HG03457 (cell line): ENCODE measurements around the gene SMIM36.
"Not testable (repeated sequence)": the region's sequence is repeated elsewhere in the genome, so short reads cannot be mapped to it uniquely, and the experiment has no call there.

Experiments used
- ATAC-seq: cut with Tn5 transposase; IDR thresholded peaks from one replicate; pipeline ENCODE4 v1.9.1; 2021; ENCODE audit warnings: moderate number of reproducible peaks; ENCODE audit not compliant: unreplicated experiment

SMIM36 gene

GRCh38 chr17:55456307-55457240 is 54.7 kb downstream of the SMIM36 start:
- ATAC-seq, result no peak

DNA sequence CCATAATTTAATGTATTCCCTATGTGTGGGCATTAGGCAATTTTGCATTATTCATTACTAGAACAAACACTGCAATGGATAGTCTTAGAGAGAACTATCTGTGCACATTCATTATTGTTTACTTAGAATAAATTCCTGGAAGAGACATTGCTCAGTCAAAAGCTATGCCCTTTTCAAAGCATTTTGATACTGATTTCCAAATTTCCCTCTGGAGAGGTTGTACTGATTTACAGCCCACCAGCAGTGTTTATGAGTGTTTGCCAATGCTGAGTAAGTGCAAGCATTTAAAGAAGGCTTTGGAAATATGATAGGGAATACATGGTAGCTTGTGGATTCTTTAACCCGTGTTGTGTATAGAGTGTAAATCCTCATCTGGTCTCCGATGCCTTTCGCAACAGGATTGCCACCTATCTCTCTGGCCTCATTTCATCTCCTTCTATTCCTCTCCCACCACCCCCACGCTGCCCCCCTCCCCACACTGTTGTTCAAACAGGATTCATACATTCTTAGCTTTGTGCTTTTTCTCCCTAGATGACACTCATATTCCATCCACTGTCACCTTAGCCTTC is 56.3 kb downstream of the SMIM36 start:
- no peak for ATAC-seq

DNA sequence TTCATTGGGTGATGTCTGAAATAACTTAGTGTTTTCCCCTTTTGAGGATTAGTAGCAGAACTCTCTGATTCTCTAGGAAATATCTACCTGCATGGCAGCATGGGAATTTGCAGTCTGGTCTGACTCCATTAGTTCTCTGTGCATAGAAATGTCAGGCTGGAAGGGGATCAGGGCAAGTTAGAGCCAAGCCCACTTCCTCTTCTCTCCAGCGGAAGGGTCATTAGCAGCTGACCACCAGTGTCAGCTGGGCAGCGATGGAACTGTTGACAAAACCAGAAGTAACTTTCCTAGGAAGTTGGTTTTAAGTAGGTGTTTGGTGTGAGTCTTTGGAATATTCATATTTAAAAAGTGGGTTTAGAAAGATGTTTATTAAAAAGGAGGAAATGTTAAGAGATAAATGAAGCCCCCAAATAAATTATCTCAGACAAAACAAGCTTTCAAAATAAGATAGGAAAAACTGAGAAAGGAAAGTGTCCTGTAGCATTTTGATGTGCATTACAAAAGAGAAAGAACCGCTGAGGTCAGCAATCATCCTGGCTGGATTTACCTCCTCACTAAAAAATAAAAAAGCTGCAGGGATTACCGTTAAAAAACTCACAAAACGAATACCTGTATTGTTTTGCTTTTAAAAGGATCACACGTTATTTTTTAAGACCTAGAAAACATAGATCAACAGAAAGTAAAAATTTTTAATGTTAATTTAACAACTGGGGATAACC is 57.3 kb downstream of the SMIM36 start:
- ATAC-seq, result no peak

- peak; percentile 62 for ATAC-seq
These were observed 59.0 kb downstream of the SMIM36 start for GRCh38 chr17:55452139-55452790.

GRCh38 chr17:55451758-55452138 is 59.5 kb downstream of the SMIM36 start:
- no peak for ATAC-seq

DNA sequence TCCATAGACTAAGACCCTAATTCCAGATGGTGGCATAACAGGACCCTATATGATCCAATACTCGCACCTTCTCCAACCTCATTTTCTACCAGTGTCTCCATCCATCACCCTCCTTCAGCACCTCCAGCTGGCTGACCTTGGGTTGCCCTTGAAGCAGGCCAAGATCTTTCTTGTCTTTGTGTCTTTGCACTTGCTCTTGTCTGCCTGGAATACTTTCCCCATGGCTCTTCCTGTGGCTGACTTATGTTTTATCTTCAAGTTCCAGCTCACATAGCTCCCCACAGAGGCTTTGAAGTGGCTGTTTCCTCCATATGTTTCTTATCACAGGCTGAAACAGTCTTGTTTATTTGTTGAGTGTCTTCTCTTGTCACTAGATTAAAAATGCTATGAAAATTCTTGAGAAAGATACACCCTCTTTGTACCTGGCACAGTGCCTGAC is 60.0 kb downstream of the SMIM36 start:
- no peak for ATAC-seq

- ATAC-seq, result no peak
These were observed 60.9 kb downstream of the SMIM36 start for GRCh38 chr17:55450232-55450825.

DNA sequence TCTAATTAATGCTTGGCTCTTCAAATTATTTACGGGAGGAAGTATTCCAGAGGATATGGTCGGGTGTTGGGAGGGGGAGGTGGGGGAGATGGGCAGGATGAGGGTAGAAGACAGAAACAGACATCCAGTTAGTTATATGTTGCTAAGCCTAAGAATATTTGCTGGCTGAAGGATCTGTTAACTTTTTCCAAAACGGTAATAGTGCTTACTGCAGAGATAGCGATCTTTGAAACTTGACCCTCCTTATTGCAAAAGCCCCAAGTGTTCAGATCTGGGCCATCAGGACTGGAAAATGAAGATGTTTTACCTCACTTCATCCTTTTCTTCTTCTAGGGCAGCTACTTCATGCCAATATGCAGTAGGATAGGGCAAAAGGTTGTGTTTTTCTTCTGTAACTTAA is 62.6 kb downstream of the SMIM36 start:
- no peak for ATAC-seq

DNA sequence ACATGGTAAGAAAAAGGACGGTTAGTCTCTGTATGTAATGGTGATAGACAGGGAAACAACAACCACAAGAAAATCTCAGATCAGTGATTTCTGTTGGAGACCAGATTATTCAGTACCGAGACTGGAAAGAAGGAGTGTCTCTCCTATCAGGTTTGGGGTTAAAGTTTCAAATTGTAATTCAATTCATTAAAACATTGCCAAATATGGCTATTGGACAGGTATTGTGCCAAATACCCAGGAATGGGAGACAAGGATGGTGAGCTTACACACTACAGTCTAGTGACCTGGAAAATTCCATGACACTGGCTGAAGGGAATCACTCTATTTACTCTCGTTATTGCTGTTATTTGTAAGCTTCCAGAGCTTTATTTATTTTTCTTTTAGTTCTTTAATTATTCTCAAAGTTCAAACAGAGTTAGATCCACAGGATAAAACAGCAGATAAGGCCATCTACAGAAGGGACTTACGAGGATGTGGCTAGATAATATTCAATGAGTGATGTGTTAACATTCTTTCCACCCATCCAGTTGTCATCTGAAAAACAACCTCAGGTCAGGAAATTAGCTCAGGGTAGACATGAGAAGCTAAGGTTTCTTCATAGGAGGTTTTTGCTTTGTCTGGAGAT is 64.6 kb downstream of the SMIM36 start:
- no peak for ATAC-seq

DNA sequence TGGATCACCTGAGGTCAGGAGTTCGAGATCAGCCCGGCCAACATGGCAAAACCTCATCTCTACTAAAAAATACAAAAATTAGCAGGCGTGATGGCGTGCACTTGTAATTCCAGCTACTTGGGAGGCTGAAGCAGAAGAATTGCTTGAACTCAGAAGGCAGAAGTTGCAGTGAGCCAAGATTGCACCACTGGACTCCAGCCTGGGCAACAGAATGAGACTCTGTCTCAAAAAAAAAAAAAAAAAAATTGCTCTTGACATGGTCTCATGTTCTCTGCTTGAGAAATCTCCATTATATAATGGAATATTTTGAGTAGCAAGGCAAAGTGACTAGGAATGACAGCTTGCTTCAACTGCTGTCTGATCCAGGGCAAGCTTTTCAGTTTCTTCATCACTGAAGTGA is 65.2 kb downstream of the SMIM36 start:
- not testable (repeated sequence) for ATAC-seq

- peak; percentile 51 for ATAC-seq
These were observed 66.5 kb downstream of the SMIM36 start for GRCh38 chr17:55444471-55445441.

GRCh38 chr17:55443904-55444303 is 67.3 kb downstream of the SMIM36 start:
- ATAC-seq, result no peak

- no peak for ATAC-seq
These were observed 68.1 kb downstream of the SMIM36 start for GRCh38 chr17:55442953-55443683.

DNA sequence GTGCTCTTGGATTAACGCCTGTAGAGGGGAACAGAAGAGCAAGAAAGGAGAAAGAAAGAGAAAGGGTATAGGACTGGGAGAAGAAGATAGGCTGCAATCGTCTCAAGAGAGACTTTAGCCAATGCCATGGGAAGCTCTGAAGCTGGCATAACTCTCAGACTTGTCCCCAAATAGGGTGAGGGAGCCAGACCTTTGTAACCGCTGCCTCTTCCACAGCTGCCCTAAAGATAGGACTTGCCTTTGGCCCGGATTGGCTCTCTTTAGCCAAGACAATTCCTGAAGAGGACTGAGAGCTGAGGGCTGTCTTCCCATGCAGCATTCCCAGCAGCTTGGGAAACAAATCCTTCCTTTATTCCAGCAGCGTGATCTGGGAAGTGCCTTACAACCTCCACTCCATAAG is 68.8 kb downstream of the SMIM36 start:
- no peak for ATAC-seq

DNA sequence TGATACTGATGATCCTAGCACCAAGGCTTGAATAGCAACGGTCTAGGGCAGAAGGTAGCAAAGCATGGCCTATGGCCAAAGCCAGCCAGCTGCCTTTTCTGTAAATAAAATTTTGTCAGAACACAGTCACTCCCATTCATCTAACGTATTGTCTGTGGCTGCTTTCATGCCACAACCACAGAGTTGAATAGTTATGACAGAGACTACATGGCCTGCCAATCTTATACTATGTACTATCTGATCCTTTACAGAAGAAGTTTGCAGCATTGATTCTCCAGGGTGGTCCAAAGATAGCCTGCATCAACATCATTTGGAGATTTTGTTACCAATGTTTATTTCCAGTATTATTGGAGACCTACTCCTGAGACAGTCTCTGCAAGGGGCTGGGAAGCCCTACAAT is 69.7 kb downstream of the SMIM36 start:
- no peak for ATAC-seq

DNA sequence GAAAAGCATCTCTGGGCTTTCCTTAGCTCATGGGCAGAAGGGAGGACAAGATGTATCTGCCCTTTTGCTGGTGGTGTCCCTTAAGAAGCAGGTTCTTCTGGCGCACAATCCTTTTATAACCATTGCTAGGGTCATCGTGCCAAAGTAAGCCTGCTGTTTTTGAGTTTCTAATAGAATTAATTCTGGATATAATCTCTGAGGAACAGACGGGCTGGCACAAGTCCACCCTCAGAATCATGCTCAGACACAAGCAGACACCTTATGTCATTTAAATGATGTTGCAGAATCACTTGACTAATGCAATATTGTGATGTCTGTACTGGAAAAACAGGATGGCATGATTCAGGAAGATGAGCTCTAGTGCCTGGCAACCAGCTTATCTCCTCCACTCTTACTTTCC is 70.9 kb downstream of the SMIM36 start:
- no peak for ATAC-seq

- peak; percentile 62 for ATAC-seq
These were observed 74.1 kb downstream of the SMIM36 start for GRCh38 chr17:55437159-55437605.
